Measurements from ENCODE around the gene NOP53.

Gene NOP53

GRCh38 chr19:47700934-47701716 is 44.2 kb upstream of the NOP53 start:
- peaks cover 39% of the 10 kb centered on the region for H3K36me3 ChIP-seq (replicated peaks)
- no peak for DNase-seq

DNA sequence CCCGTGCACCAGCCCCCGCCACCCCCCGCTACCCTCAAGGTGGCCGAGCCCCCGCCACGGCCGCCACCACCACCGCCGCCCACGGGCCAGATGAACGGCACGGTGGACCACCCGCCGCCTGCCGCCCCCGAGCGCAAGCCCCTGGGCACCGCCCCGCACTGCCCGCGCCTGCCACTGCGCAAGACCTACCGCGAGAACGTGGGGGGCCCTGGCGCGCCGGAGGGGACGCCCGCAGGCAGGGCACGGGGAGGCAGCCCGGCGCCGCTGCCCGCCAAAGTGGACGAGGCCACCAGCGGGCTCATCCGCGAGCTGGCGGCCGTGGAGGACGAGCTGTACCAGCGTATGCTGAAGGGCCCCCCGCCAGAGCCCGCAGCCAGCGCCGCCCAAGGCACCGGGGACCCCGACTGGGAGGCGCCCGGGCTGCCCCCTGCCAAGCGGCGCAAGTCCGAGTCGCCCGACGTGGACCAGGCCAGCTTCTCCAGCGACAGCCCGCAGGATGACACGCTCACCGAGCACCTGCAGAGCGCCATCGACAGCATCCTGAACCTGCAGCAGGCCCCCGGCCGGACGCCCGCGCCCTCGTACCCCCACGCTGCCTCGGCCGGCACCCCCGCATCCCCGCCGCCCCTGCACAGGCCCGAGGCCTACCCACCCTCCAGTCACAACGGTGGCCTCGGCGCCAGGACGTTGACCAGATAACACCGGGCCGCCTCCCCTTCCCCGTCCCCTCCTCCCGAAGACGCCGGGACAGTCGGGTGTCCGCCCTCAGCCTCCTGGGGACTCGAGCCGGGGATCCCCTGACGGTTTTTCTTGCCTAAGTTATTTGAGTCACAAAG is 43.4 kb upstream of the NOP53 start:
- Histone ChIP-seq H3K4me3 (ENCODE audit: low read depth, low read length) (no peak overlapping the region), H3K36me3 (replicated peaks) (peaks cover 36% of the 10 kb centered on the region), H3K27ac (no peak overlapping the region), H3K27me3 (replicated peaks) (no peaks in the 10 kb centered on the region)
- DNase-seq = no peak
- in situ Hi-C loops (cut with HindIII; ENCODE audit: low pct_ligation_motif_present, low sequenced_read_pairs) = no loop called here
- TF ChIP-seq, protein P1, sequence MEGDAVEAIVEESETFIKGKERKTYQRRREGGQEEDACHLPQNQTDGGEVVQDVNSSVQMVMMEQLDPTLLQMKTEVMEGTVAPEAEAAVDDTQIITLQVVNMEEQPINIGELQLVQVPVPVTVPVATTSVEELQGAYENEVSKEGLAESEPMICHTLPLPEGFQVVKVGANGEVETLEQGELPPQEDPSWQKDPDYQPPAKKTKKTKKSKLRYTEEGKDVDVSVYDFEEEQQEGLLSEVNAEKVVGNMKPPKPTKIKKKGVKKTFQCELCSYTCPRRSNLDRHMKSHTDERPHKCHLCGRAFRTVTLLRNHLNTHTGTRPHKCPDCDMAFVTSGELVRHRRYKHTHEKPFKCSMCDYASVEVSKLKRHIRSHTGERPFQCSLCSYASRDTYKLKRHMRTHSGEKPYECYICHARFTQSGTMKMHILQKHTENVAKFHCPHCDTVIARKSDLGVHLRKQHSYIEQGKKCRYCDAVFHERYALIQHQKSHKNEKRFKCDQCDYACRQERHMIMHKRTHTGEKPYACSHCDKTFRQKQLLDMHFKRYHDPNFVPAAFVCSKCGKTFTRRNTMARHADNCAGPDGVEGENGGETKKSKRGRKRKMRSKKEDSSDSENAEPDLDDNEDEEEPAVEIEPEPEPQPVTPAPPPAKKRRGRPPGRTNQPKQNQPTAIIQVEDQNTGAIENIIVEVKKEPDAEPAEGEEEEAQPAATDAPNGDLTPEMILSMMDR (IDR thresholded peaks at IDR 0.05; ENCODE audit: low read depth, low read length, missing control alignments) = no peak

More at GRCh38 chr19:47700934-47701716, 44.2 kb upstream of the NOP53 start:
- Histone ChIP-seq H3K4me3 (ENCODE audit: low read depth, low read length) (no peak overlapping the region), H3K27ac (no peak overlapping the region), H3K27me3 (replicated peaks) (no peaks in the 10 kb centered on the region)
- in situ Hi-C loops (cut with HindIII; ENCODE audit: low pct_ligation_motif_present, low sequenced_read_pairs) = no loop called here
- TF ChIP-seq, protein P1 (IDR thresholded peaks at IDR 0.05; ENCODE audit: low read depth, low read length, missing control alignments) = no peak

GRCh38 chr19:47702671-47703070 is 42.7 kb upstream of the NOP53 start:
- peaks cover 36% of the 10 kb centered on the region for H3K36me3 ChIP-seq (replicated peaks)
- in situ Hi-C loops (cut with HindIII; ENCODE audit: low pct_ligation_motif_present, low sequenced_read_pairs) = no loop called here
- no peak for DNase-seq

GRCh38 chr19:47703301-47703700 is 42.0 kb upstream of the NOP53 start:
- Histone ChIP-seq H3K36me3 (replicated peaks) (peaks cover 36% of the 10 kb centered on the region), H3K27me3 (replicated peaks) (no peaks in the 10 kb centered on the region), H3K27ac (peak overlapping the region; percentile 77), H3K4me3 (ENCODE audit: low read depth, low read length) (no peak overlapping the region)
- no peak for DNase-seq
- in situ Hi-C loops (cut with HindIII; ENCODE audit: low pct_ligation_motif_present, low sequenced_read_pairs) = no loop called here
- TF ChIP-seq, protein P1 (IDR thresholded peaks at IDR 0.05; ENCODE audit: low read depth, low read length, missing control alignments) = no peak

More at GRCh38 chr19:47702671-47703070, 42.7 kb upstream of the NOP53 start:
- TF ChIP-seq, protein P1 (IDR thresholded peaks at IDR 0.05; ENCODE audit: low read depth, low read length, missing control alignments) = no peak
- no peak overlapping the region for H3K4me3 ChIP-seq (ENCODE audit: low read depth, low read length)
- no peak overlapping the region for H3K27ac ChIP-seq
- H3K27me3 ChIP-seq (replicated peaks) = no peaks in the 10 kb centered on the region

GRCh38 chr19:47704024-47704423 is 41.3 kb upstream of the NOP53 start:
- H3K4me3 ChIP-seq (ENCODE audit: low read depth, low read length) = no peak overlapping the region
- peaks cover 29% of the 10 kb centered on the region for H3K36me3 ChIP-seq (replicated peaks)
- DNase-seq = peak; percentile 95
- in situ Hi-C loops (cut with HindIII; ENCODE audit: low pct_ligation_motif_present, low sequenced_read_pairs) = no loop called here
- TF ChIP-seq, protein P1 (IDR thresholded peaks at IDR 0.05; ENCODE audit: low read depth, low read length, missing control alignments) = no peak
- peak overlapping the region; percentile 77 for H3K27ac ChIP-seq
- H3K27me3 ChIP-seq (replicated peaks) = no peaks in the 10 kb centered on the region

All from brain microvascular endothelial cell (primary cell).